Mesenchymal stem cell (in vitro differentiated cells and primary cell): ENCODE data around the gene SHANK3.

Experiments
- DNase-seq: peaks from one replicate; pipeline ENCODE4 v3.0.0-alpha.2; 2013
- H2AFZ ChIP-seq: one replicate; pipeline ENCODE4 v1.6.1; 2013; ENCODE audit warnings: low read depth, mild to moderate bottlenecking, control low read depth, inconsistent platforms, low read length, moderate library complexity
- H2AK5ac ChIP-seq: 2 replicates; pipeline ENCODE4 v1.6.1; 2013; ENCODE audit warnings: low read length, moderate library complexity, mild to moderate bottlenecking, inconsistent platforms; ENCODE audit not compliant: severe bottlenecking
- H2BK120ac ChIP-seq: one replicate; pipeline ENCODE4 v1.6.1; 2013; ENCODE audit warnings: low read depth, mild to moderate bottlenecking, inconsistent platforms, low read length, moderate library complexity
- H2BK12ac ChIP-seq, 2 experiments: one replicate each; pipeline ENCODE4 v1.6.1; 2013; ENCODE audit warnings: inconsistent platforms in 2 of 2, low read length in 2 of 2, mild to moderate bottlenecking in 2 of 2, moderate library complexity in 2 of 2, control low read depth in 1 of 2
- H2BK15ac ChIP-seq: one replicate; pipeline ENCODE4 v1.6.1; 2013; ENCODE audit warnings: mild to moderate bottlenecking, low read depth, inconsistent platforms; ENCODE audit not compliant: poor library complexity, severe bottlenecking
- H2BK5ac ChIP-seq: 2 replicates; pipeline ENCODE4 v1.6.1; 2013; ENCODE audit warnings: low read depth, mild to moderate bottlenecking, low read length, control low read depth, inconsistent platforms; ENCODE audit not compliant: poor library complexity, severe bottlenecking
- H3K14ac ChIP-seq, 2 experiments: one replicate each; pipeline ENCODE4 v1.6.1; 2013; ENCODE audit warnings: inconsistent platforms in 2 of 2, low read length in 2 of 2, control low read depth in 1 of 2, mild to moderate bottlenecking in 1 of 2, moderate library complexity in 1 of 2
- H3K18ac ChIP-seq, 2 experiments: one replicate each; pipeline ENCODE4 v1.6.1; 2013; ENCODE audit warnings: inconsistent platforms in 2 of 2, low read length in 2 of 2, control low read depth in 1 of 2, low read depth in 1 of 2, mild to moderate bottlenecking in 1 of 2
- H3K23ac ChIP-seq, 2 experiments: one replicate each; pipeline ENCODE4 v1.6.1; 2013; ENCODE audit warnings: inconsistent platforms in 2 of 2, low read length in 2 of 2, mild to moderate bottlenecking in 2 of 2, moderate library complexity in 2 of 2, control low read depth in 1 of 2
- H3K27ac ChIP-seq: 2 replicates; pipeline ENCODE4 v1.5.1; 2013; ENCODE audit warnings: mild to moderate bottlenecking, moderate library complexity, low read length, control low read depth, inconsistent platforms; ENCODE audit not compliant: poor library complexity, severe bottlenecking
- H3K27me3 ChIP-seq, 2 experiments: 2 replicates each; pipeline versions ENCODE4 v1.6.1 to v1.7.0; 2013; ENCODE audit warnings: low read length in 2 of 2, mild to moderate bottlenecking in 2 of 2, moderate library complexity in 2 of 2, control low read depth in 1 of 2, inconsistent platforms in 1 of 2; ENCODE audit not compliant: control insufficient read depth in 1 of 2, insufficient read depth in 1 of 2
- H3K36me3 ChIP-seq, 2 experiments: 2 replicates each; pipeline versions ENCODE4 v1.6.1 to v1.7.0; 2013; ENCODE audit warnings: low read length in 2 of 2, control low read depth in 1 of 2, inconsistent platforms in 1 of 2, low read depth in 1 of 2, mild to moderate bottlenecking in 1 of 2; ENCODE audit not compliant: insufficient read depth in 2 of 2, control insufficient read depth in 1 of 2
- H3K4ac ChIP-seq, 2 experiments: one replicate each; pipeline ENCODE4 v1.6.1; 2013; ENCODE audit warnings: inconsistent platforms in 2 of 2, low read length in 2 of 2, mild to moderate bottlenecking in 2 of 2, moderate library complexity in 2 of 2, control low read depth in 1 of 2, low read depth in 1 of 2
- H3K4me1 ChIP-seq: 2 replicates; pipeline ENCODE4 v1.6.1; 2013; ENCODE audit warnings: low read depth, low read length, control low read depth; ENCODE audit not compliant: control insufficient read depth, insufficient read depth
- H3K4me2 ChIP-seq: 2 replicates; pipeline ENCODE4 v1.6.1; 2013; ENCODE audit warnings: low read length, mild to moderate bottlenecking, inconsistent platforms; ENCODE audit not compliant: poor library complexity, severe bottlenecking
- H3K4me3 ChIP-seq, 2 experiments: 2 replicates each; pipeline versions ENCODE4 v1.5.1 to v1.7.0; 2013; ENCODE audit warnings: low read length in 2 of 2, mild to moderate bottlenecking in 2 of 2, control low read depth in 1 of 2, low read depth in 1 of 2; ENCODE audit not compliant: insufficient read depth in 1 of 2
- H3K79me1 ChIP-seq: replicated peaks from 2 replicates; pipeline ENCODE4 v1.6.1; 2013; ENCODE audit warnings: mild to moderate bottlenecking, control low read depth, low read length, inconsistent platforms; ENCODE audit not compliant: poor library complexity, severe bottlenecking
- H3K9ac ChIP-seq: 2 replicates; pipeline ENCODE4 v1.7.0; 2013; ENCODE audit warnings: mild to moderate bottlenecking, low read length, moderate library complexity
- H3K9me3 ChIP-seq: 2 replicates; pipeline ENCODE4 v1.7.0; 2013; ENCODE audit warnings: mild to moderate bottlenecking, low read length; ENCODE audit not compliant: control insufficient read depth
- H4K8ac ChIP-seq: one replicate; pipeline ENCODE4 v1.6.1; 2013; ENCODE audit warnings: inconsistent platforms, mild to moderate bottlenecking, low read length, moderate library complexity
- H4K91ac ChIP-seq: one replicate; pipeline ENCODE4 v1.6.1; 2013; ENCODE audit warnings: mild to moderate bottlenecking, low read length, inconsistent platforms
- WGBS: methylation state at CpG from one replicate; pipeline ENCODE4 v1.1.7; 2013; ENCODE audit warnings: mixed read lengths; 5-methylcytosine and 5-hydroxymethylcytosine counted together

The SHANK3 gene

GRCh38 chr22:50714631-50715179 is 42.1 kb downstream of the SHANK3 start:
- no peak overlapping the region for H3K9ac ChIP-seq
- no peak overlapping the region for H2BK5ac ChIP-seq
- no peak overlapping the region for H2BK12ac ChIP-seq
- no peak overlapping the region for H2AK5ac ChIP-seq
- no peak overlapping the region for H3K23ac ChIP-seq
- H3K4me2 ChIP-seq: no peak overlapping the region
- no peak overlapping the region for H4K8ac ChIP-seq
- DNase-seq: no peak
- H3K14ac ChIP-seq: peak overlapping the region in 1 of 2 experiments; percentile 7
- no peaks in the 10 kb centered on the region for H3K9me3 ChIP-seq
- 95% methylated on average over 21 of the region's 22 CpGs for WGBS
- no peak overlapping the region for H3K18ac ChIP-seq
- peaks cover 10% of the 10 kb centered on the region for H3K4me1 ChIP-seq
- no peak overlapping the region for H2BK120ac ChIP-seq
- no peak overlapping the region for H2AFZ ChIP-seq
- H3K27ac ChIP-seq: no peak overlapping the region
- H2BK15ac ChIP-seq: no peak overlapping the region
- peaks cover 10 to 28% of the 10 kb centered on the region in 2 experiments for H3K27me3 ChIP-seq
- no peak overlapping the region for H4K91ac ChIP-seq
- H3K79me1 ChIP-seq: no peaks in the 10 kb centered on the region
- peaks cover 0 to 5% of the 10 kb centered on the region in 2 experiments for H3K36me3 ChIP-seq
- no peak overlapping the region for H3K4ac ChIP-seq
- H3K4me3 ChIP-seq: no peak overlapping the region

GRCh38 chr22:50715250-50715649 is 42.6 kb downstream of the SHANK3 start:
- Histone ChIP-seq H3K9ac (no peak overlapping the region), H3K27me3 (peaks cover 13 to 31% of the 10 kb centered on the region in 2 experiments), H4K8ac (no peak overlapping the region), H3K4ac (no peak overlapping the region), H2AFZ (no peak overlapping the region), H3K27ac (no peak overlapping the region), H2BK5ac (no peak overlapping the region), H3K14ac (no peak overlapping the region), H3K36me3 (peaks cover 0 to 5% of the 10 kb centered on the region in 2 experiments), H3K23ac (no peak overlapping the region), H2AK5ac (no peak overlapping the region), H3K9me3 (no peaks in the 10 kb centered on the region), H2BK12ac (no peak overlapping the region), H2BK120ac (no peak overlapping the region), H3K4me2 (no peak overlapping the region), H4K91ac (no peak overlapping the region), H3K18ac (no peak overlapping the region), H2BK15ac (no peak overlapping the region), H3K4me3 (no peak overlapping the region), H3K79me1 (no peaks in the 10 kb centered on the region), H3K4me1 (peaks cover 10% of the 10 kb centered on the region)
- no peak for DNase-seq
- 87% methylated on average over 9 of the region's 9 CpGs for WGBS

DNA sequence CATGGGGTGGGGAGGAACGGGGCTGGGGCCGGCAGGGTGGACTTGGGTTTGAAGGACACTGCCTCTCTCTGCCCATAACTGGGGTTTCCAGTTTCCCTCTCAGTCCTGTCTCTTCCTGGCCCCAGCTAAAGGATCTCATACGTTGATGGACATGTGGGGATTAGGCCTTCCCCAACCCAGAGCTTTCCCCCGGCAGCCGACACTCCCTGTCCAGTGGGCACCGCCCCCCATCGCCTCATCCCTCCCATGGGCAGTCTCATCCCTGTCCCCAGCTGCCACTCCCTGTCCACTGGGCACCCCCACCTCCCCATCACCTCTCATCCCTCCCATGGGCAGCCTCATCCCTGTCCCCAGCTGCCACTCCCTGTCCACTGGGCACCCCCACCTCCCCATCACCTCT is 43.2 kb downstream of the SHANK3 start:
- no peak overlapping the region for H3K4ac ChIP-seq
- H3K4me3 ChIP-seq: no peak overlapping the region
- peaks cover 13 to 31% of the 10 kb centered on the region in 2 experiments for H3K27me3 ChIP-seq
- H3K79me1 ChIP-seq: no peaks in the 10 kb centered on the region
- H3K27ac ChIP-seq: no peak overlapping the region
- H2AFZ ChIP-seq: no peak overlapping the region
- no peak overlapping the region for H3K9ac ChIP-seq
- no peak overlapping the region for H3K14ac ChIP-seq
- H2BK15ac ChIP-seq: no peak overlapping the region
- H3K4me2 ChIP-seq: no peak overlapping the region
- H3K36me3 ChIP-seq: peaks cover 0 to 3% of the 10 kb centered on the region in 2 experiments
- no peak overlapping the region for H3K18ac ChIP-seq
- H2BK5ac ChIP-seq: no peak overlapping the region
- WGBS: 95% methylated on average over 5 of the region's 7 CpGs
- no peak overlapping the region for H2BK12ac ChIP-seq
- peaks cover 12% of the 10 kb centered on the region for H3K4me1 ChIP-seq
- no peak for DNase-seq
- no peak overlapping the region for H4K8ac ChIP-seq
- H3K23ac ChIP-seq: no peak overlapping the region
- no peak overlapping the region for H4K91ac ChIP-seq
- no peaks in the 10 kb centered on the region for H3K9me3 ChIP-seq
- H2BK120ac ChIP-seq: no peak overlapping the region
- H2AK5ac ChIP-seq: no peak overlapping the region

- Histone ChIP-seq H2BK15ac (no peak overlapping the region), H3K79me1 (no peaks in the 10 kb centered on the region), H3K4me2 (no peak overlapping the region), H3K4me3 (no peak overlapping the region), H4K8ac (no peak overlapping the region), H2BK5ac (no peak overlapping the region), H2BK12ac (no peak overlapping the region), H2AK5ac (no peak overlapping the region), H4K91ac (no peak overlapping the region), H3K18ac (no peak overlapping the region), H2AFZ (no peak overlapping the region), H2BK120ac (no peak overlapping the region), H3K27me3 (peaks cover 19 to 35% of the 10 kb centered on the region in 2 experiments), H3K9me3 (no peaks in the 10 kb centered on the region), H3K9ac (no peak overlapping the region), H3K23ac (no peak overlapping the region), H3K27ac (no peak overlapping the region), H3K4me1 (peaks cover 8% of the 10 kb centered on the region), H3K4ac (no peak overlapping the region), H3K36me3 (no peaks in the 10 kb centered on the region), H3K14ac (no peak overlapping the region)
- no peak for DNase-seq
- 87% methylated on average over 13 of the region's 13 CpGs for WGBS
Observed at GRCh38 chr22:50716290-50717024, 43.8 kb downstream of the SHANK3 start.
